Fibroblast of lung (primary cell): Measurements from ENCODE around the gene SCTR.

ENCODE experiments used
- CTCF ChIP-seq, 2 donors: IDR thresholded peaks in 1 of 2; conservative IDR thresholded peaks in 1 of 2; 1 replicate in 1 of 2; 2 replicates in 1 of 2; pipeline ENCODE4 v1.5.1; 2011 to 2012; ENCODE audit warnings: low read length in 2 of 2, control low read depth in 1 of 2, inconsistent platforms in 1 of 2, low read depth in 1 of 2, mild to moderate bottlenecking in 1 of 2
- EZH2 ChIP-seq: IDR thresholded peaks from 2 replicates; pipeline ENCODE4 v1.5.1; 2012; ENCODE audit warnings: low read length, control low read depth, mild to moderate bottlenecking; ENCODE audit errors: missing control alignments

DNA sequence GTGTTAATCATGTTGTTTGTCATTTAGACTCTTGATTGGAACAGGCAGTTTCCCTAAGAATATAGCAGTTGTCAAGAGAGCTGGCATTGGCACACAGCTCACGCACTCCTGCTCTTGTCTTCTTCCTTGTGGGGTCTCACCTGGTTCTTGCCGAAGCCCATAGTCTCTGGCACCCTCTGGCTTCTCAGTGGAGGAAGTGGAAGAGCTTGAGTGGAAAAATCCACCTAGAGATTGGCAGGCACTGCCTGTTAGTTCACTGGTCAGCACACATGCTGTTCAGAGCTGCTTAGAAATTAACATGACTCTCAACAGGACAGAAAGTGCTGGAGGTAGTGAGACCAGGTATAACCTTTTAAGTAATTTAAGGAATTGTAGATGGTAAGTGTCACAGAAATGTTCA, 28.3 kb downstream of the SCTR start:
- TF ChIP-seq CTCF (conservative IDR thresholded peaks at IDR 0.05 in 1 of 2, IDR thresholded peaks at IDR 0.05 in 1 of 2; ENCODE audit: low read depth in 1 of 2, low read length in 2 of 2), result no peak
- TF ChIP-seq EZH2, result no peak
